Gastroesophageal sphincter (tissue), 4 donors: ENCODE measurements around the gene SLK. TPM values are rescaled to one million over a fixed set of nuclear protein-coding genes. Genes with fewer than 3 reads are reported as not detected.

ENCODE experiments used
- ATAC-seq: fragments of 150-250 bp; one replicate; pipeline ENCODE4 v1.9.1; 2016; ENCODE audit warnings: mild to moderate bottlenecking, moderate library complexity
- H3K27ac ChIP-seq, 4 donors: fragments of 200-600 bp; sonication (generic) in 3 of 4; 1 replicate in 3 of 4; 2 replicates in 1 of 4; pipeline ENCODE4 v1.5.1; 2016 to 2019
- H3K27me3 ChIP-seq: fragments of 200-600 bp; sonication (generic); one replicate; pipeline ENCODE4 v1.5.1; 2019
- H3K36me3 ChIP-seq, 2 donors: fragments of 200-600 bp; sonication (generic); one replicate each; pipeline ENCODE4 v1.5.1; 2019; ENCODE audit warnings: control low read depth in 1 of 2
- H3K4me1 ChIP-seq, 3 donors: fragments of 200-600 bp; sonication (generic); 1 replicate in 2 of 3; 2 replicates in 1 of 3; pipeline ENCODE4 v1.5.1; 2016 to 2019; ENCODE audit warnings: control low read depth in 2 of 3
- H3K4me3 ChIP-seq, 2 donors: fragments of 200-600 bp; sonication (generic); one replicate each; pipeline ENCODE4 v1.5.1; 2019; ENCODE audit warnings: mild to moderate bottlenecking in 1 of 2, moderate library complexity in 1 of 2
- H3K9me3 ChIP-seq, 3 donors: fragments of 200-600 bp; sonication (generic); one replicate each; pipeline ENCODE4 v1.5.1; 2017 to 2019; ENCODE audit warnings: control low read depth in 2 of 3
- CTCF ChIP-seq, 4 experiments: fragments of 200-600 bp in 2 of 4; fragments of 450-650 bp in 2 of 4; sonication (generic) in 1 of 4; IDR thresholded peaks; one replicate each; pipeline ENCODE4 v1.5.1; 2017 to 2019; ENCODE audit warnings: antibody characterized with exemption in 4 of 4, mild to moderate bottlenecking in 2 of 4, moderate library complexity in 2 of 4
- EP300 ChIP-seq: sonication (generic); formaldehyde crosslinking; IDR thresholded peaks from one replicate; pipeline ENCODE4 v1.6.1; 2017; ENCODE audit warnings: antibody characterized with exemption, mild to moderate bottlenecking
- POLR2A ChIP-seq, 2 donors: fragments of 450-650 bp; IDR thresholded peaks; one replicate each; pipeline ENCODE4 v1.6.1; 2017; ENCODE audit warnings: antibody characterized with exemption in 2 of 2, mild to moderate bottlenecking in 2 of 2, moderate library complexity in 1 of 2
- POLR2AphosphoS5 ChIP-seq: sonication (generic); formaldehyde crosslinking; IDR thresholded peaks from one replicate; pipeline ENCODE4 v1.6.1; 2017; ENCODE audit warnings: antibody characterized with exemption
- WGBS, 2 donors: methylation state at CpG; one replicate each; pipeline ENCODE4 v1.1.5; 2018; ENCODE audit warnings: low coverage in 1 of 2; 5-methylcytosine and 5-hydroxymethylcytosine counted together
- total RNA-seq, 4 donors: library from RNA; depleted of rRNA; stranded (reverse); fragments of >200 nt; gene quantifications; one replicate each; pipeline ENCODE4 v1.1.0, GENCODE V29; 2016

Gene SLK
- total RNA-seq, 4 donors from 2014 or later, result 75.0 to 119 (median 107) TPM

GRCh38 chr10:103921248-103921647 lies 45.7 kb upstream of the SLK start:
- 100% methylated on average over 1 of the region's 1 CpG; no CpG with 5 or more reads in 1 of the 2 donors for WGBS, 2 donors
- Histone ChIP-seq H3K4me3 (no peak overlapping the region), H3K4me1 (peaks cover 0 to 20% (median 6%) of the 10 kb centered on the region in 3 donors), H3K9me3 (no peaks in the 10 kb centered on the region), H3K36me3 (no peaks in the 10 kb centered on the region), H3K27ac (no peak overlapping the region), H3K27me3 (no peaks in the 10 kb centered on the region)
- no peak for ATAC-seq
- no peak for TF ChIP-seq POLR2A (IDR thresholded peaks at IDR 0.05)
- TF ChIP-seq POLR2AphosphoS5, result no peak
- no peak for TF ChIP-seq CTCF (IDR thresholded peaks at IDR 0.05)
- TF ChIP-seq EP300, result no peak

DNA sequence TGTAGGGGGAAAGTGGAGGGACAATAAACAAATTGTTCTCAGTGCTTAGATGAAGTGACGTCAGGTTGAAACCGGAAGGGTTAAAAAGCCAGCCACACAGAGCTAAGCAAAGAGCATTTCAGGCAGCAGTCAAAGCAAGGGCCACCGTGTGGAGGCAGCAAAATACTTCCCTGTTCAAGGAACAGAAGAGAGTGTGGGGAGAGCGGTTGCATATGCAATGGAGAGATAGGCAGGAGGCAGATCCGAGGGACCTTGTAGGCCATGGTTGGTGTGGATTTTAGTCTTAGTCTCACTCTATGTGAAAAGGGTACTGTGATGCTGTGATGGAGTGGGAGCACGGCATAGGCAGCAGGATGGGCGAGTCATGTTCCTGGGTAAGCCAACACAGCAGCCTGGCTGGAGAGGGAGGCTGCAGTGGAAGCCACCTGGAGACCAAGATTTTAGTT lies 45.2 kb upstream of the SLK start:
- Histone ChIP-seq H3K9me3 (no peaks in the 10 kb centered on the region), H3K4me1 (peaks cover 0 to 15% (median 5%) of the 10 kb centered on the region in 3 donors), H3K4me3 (no peak overlapping the region), H3K27me3 (no peaks in the 10 kb centered on the region), H3K27ac (no peak overlapping the region), H3K36me3 (no peaks in the 10 kb centered on the region)
- WGBS, 2 donors, result 43 to 53% methylated on average over 7 of the region's 7 CpGs
- no peak for TF ChIP-seq POLR2AphosphoS5
- no peak for ATAC-seq

DNA sequence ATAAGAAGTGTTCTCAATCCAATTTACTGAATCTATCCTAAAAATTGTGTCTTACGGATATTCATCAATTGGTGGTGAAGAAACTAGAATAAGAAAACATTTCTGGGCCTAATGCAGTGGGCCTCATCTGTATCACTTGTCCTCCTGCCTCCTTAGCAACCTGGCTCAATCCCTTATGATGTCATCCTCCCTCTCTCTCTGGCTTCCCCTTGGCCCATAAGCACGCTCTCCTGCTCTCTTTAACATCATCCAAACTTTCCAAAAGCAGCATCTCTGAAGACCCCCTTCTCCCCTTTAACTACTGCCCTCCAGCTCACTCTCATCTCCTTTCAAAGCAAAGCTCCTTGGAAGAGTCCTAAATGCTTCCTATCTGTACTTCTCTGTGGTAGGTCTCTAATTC lies 44.3 kb upstream of the SLK start:
- no peak overlapping the region for H3K4me3 ChIP-seq
- WGBS, 2 donors, result 68 to 72% methylated on average over 2 of the region's 2 CpGs
- TF ChIP-seq POLR2A (IDR thresholded peaks at IDR 0.05) (no peak), CTCF (IDR thresholded peaks at IDR 0.05) (no peak)
- peaks cover 0 to 7% (median 0%) of the 10 kb centered on the region in 3 donors for H3K4me1 ChIP-seq
- no peaks in the 10 kb centered on the region for H3K36me3 ChIP-seq
- H3K27me3 ChIP-seq, result no peaks in the 10 kb centered on the region
- peak overlapping the region in 2 of 4 donors; percentile 1 to 51 for H3K27ac ChIP-seq
- H3K9me3 ChIP-seq, result no peaks in the 10 kb centered on the region
- ATAC-seq, result no peak

DNA sequence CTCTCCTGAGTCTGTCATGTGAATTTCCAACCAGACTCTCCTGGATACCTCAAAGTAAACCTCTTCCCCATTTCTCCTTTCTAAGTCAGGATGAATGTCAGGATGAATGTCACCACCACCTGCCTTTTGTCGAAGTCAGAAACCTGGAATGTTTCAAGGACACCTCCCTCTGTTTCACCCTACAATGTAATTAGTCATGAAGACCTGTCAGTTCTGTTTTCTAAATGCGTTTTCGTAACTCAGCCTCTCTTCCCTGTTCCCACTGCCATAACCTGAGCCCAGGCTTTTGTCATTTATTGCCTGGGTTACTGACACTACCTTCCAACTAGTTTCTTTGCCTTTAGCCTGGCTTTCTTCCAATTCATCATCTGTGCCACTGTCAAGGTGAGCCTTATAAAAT lies 43.4 kb upstream of the SLK start:
- Histone ChIP-seq H3K36me3 (no peaks in the 10 kb centered on the region), H3K4me1 (peaks cover 0 to 5% (median 0%) of the 10 kb centered on the region in 3 donors), H3K27me3 (no peaks in the 10 kb centered on the region), H3K4me3 (no peak overlapping the region), H3K9me3 (no peaks in the 10 kb centered on the region), H3K27ac (peak overlapping the region in 2 of 4 donors; percentile 1 to 51)
- no peak for TF ChIP-seq EP300
- no peak for TF ChIP-seq POLR2A (IDR thresholded peaks at IDR 0.05)
- no peak for TF ChIP-seq CTCF (IDR thresholded peaks at IDR 0.05)
- WGBS, 2 donors, result 19 to 37% methylated on average over 2 to 3 of the region's 3 CpGs
- ATAC-seq, result peak; percentile 14

DNA sequence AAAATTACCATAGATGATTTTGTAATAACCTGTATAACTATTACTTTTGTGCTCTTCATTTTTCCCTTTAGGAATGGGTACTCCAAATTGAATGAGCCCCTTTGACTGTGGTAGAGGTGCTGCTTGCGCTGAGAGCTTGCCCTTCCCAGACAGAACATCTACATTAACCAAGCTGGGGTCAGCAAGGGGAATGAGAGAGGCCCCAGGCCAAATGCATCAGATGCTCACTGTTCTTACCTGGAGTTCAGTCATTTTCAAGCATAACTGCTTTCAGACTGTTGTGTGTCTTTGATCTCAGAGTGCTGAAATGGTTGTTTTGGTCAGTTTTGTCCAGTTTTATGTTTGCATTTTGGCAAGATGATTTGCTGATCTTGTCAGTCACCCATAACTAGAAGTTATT lies 41.3 kb upstream of the SLK start:
- Histone ChIP-seq H3K36me3 (no peaks in the 10 kb centered on the region), H3K27me3 (no peaks in the 10 kb centered on the region), H3K4me1 (no peaks in the 10 kb centered on the region), H3K4me3 (no peak overlapping the region), H3K27ac (no peak overlapping the region), H3K9me3 (no peaks in the 10 kb centered on the region)
- TF ChIP-seq POLR2AphosphoS5, result no peak
- no peak for TF ChIP-seq POLR2A (IDR thresholded peaks at IDR 0.05)
- no peak for TF ChIP-seq EP300
- TF ChIP-seq CTCF (IDR thresholded peaks at IDR 0.05), result no peak
- 77 to 100% methylated on average over 1 of the region's 1 CpG for WGBS, 2 donors
- ATAC-seq, result no peak
